CD4-positive, alpha-beta T cell treated with Interleukin-4 for 1 hour (primary cell): ENCODE results near the gene PDLIM1.
A peak's percentile ranks its signal among the peaks of the same experiment; 100 is the strongest.
"Not testable (repeated sequence)": the region's sequence is repeated elsewhere in the genome, so short reads cannot be mapped to it uniquely, and the experiment has no call there.

Experiments
- DNase-seq, 2 donors: peaks; one replicate each; pipeline ENCODE4 v3.0.0-alpha.2; 2020 to 2022

PDLIM1 gene

DNA sequence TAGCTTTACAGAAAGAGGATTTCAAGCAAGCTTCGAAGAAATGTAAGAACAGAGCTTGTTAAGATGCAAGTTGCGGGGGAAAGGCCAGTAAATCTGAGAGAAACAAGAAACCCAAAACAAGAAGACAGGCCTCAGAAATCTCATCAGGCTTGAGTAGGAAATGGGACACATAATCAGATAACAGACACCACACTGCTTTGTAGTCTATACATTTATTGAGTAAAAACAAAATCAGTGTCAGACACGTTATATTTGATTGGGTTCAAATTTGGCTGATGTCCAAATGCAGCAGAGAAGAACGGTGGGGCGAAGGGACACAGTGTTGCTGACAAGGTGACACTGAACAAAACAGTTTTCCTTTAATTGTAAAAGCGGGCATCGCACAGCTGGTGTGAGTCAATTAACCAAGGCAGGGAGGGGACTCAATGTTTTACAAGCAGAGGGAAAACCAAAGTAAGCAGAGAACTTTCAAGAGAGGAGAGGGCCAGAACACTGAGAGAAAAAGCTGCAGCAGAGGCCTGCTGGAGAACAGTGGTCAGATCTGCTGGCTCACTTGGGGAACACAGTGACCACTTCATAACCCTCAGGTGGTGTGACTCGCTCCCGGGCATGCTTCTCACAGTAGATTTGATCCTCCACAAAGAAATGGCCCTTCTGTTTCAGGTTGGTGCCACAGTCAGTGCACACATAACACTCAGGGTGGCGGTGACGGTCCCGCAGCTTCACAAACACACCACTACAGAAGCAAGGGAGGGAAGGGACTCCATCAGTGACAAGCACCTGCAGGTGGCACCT lies 53.2 kb downstream of the PDLIM1 start:
- no peak for DNase-seq

GRCh38 chr10:95236068-95236903 lies 54.5 kb downstream of the PDLIM1 start:
- DNase-seq, result no peak

GRCh38 chr10:95235676-95236067 lies 55.1 kb downstream of the PDLIM1 start:
- no peak for DNase-seq

GRCh38 chr10:95234951-95235350 lies 55.9 kb downstream of the PDLIM1 start:
- DNase-seq, result no peak

GRCh38 chr10:95233377-95234034 lies 57.3 kb downstream of the PDLIM1 start:
- no peak for DNase-seq

- DNase-seq, result peak; percentile 24 to 72
Observed at GRCh38 chr10:95230677-95231586, 59.9 kb downstream of the PDLIM1 start.

DNA sequence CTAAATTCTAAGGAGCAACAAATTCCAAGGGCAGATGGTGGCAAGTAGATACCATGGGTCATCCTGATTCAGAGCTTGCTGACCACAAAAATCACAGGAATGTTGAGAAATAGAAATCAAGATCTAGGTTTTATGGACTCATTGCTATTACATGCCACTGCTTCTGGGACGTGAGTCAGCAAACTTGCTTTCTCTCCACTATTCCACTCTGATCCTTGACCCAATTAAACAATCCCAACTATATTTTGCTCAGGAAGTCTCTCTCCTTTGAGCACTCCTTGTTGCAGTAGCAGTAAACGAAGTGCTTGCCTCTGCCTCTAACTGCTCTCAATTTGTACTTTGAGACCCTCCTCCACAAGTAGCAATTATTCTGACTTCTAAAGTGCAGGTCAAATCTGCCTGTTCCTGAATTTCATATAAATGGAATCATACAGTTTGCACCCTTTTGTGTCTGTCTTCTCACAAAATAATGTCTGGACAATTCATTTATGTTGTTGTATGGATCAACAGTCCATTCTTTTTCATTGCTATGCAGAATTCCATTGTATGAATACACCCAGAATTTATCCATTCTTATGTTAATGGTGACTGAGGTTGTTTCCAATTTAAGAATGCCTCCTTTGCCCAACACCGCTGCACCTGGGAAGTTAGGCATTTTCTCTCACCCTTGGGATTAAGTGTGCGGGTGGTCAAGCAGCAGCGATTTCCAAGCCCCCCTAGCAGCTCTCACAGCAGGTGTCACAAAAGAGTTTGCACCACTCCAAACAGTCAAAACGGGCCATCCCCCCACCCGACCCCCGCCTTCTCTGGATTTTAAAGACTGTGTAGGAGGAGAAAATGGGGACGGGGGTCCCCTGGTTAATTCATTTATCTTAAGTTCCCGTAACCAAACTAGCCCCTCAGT lies 60.8 kb downstream of the PDLIM1 start:
- DNase-seq, result no peak

DNA sequence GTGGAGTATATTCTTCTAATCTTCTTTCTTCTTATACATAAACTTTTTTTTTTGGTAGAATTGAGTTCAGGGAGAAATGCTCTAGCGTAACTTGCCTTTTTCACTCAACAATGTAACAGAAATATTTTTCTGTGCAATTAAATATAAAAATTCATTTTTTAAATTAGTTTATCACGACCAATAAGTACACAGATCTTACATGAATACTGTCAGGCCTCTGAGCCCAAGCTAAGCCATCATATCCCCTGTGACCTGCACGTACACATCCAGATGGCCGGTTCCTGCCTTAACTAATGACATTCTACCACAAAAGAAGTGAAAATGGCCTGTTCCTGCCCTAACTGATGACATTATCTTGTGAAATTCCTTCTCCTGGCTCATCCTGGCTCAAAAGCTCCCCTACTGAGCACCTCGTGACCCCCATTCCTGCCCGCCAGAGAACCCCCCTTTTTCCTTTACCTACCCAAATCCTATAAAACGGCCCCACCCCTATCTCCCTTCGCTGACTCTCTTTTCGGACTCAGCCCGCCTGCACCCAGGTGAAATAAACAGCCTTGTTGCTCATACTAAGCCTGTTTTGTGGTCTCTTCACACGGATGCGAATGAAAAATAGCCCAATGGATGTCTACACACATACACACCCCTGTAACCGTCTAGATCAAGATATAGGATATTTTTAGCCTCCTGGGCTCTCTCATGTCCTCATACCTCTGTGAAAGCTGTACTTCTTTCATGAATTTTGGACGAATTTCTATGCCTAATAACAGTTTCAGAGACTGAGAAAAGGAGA lies 61.7 kb downstream of the PDLIM1 start:
- DNase-seq, result not testable (repeated sequence)

GRCh38 chr10:95225136-95225535 lies 65.7 kb downstream of the PDLIM1 start:
- DNase-seq, result no peak

DNA sequence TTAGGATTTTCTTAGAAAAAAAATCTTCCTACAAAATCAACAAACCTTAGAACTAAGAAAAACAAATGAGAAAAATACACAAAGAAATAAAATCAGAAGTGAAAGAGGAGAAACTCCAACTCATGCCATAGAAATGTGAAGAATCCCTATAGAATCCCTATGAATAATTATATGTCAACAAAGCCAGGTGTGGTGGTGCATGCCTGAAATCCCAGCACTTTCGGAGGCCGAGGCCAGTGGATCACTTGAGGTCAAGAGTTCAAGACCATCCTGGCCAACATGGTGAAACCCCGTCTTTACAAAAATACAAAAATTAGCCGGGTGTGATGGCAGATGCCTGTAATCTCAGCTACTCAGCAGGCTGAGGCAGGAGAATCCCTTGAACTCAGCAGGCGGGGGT lies 69.7 kb downstream of the PDLIM1 start:
- DNase-seq, result no peak

GRCh38 chr10:95220539-95220938 lies 70.3 kb downstream of the PDLIM1 start:
- no peak for DNase-seq

DNA sequence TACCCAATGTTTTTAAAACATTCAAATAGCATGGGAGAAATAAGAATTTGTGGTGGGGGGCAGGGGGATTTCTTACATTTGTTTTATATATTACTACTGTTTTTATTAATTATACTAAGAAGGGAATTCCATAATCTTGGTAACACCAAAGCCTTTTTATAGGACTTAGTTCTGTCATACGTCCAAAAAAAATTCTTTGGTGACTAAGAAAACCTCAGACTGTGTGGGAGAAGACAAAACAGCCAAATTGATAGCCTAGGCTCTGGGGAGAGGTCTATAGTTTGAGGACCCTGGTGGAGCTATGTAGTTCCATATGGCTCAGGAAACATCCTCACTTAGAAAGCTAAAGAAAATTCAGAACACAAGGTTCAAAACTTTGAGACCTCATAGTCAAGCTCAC lies 73.3 kb downstream of the PDLIM1 start:
- DNase-seq, result no peak

DNA sequence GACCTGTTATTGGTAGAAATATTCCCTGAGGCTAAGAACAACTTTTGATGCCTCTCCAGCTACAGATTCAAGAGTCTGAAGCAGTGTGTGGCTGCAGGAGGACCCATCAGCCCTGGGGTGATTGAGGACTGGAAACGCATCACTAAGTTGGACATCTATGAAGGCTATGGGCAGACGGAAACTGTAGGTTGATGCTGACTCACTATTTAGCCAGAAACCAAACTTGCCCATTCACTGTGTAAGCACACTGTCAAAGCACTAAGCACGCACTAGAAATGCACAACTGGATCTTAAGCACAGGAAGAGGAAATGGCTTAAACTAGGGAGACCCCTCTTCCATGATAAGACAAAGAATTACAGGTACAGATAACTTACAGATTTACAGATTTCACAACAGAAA lies 76.0 kb downstream of the PDLIM1 start:
- DNase-seq, result no peak

GRCh38 chr10:95214369-95214768 lies 76.4 kb downstream of the PDLIM1 start:
- DNase-seq, result no peak

- DNase-seq, result no peak
Observed at GRCh38 chr10:95211606-95212279, 79.1 kb downstream of the PDLIM1 start.

GRCh38 chr10:95209509-95210127 lies 81.2 kb downstream of the PDLIM1 start:
- DNase-seq, result no peak

DNA sequence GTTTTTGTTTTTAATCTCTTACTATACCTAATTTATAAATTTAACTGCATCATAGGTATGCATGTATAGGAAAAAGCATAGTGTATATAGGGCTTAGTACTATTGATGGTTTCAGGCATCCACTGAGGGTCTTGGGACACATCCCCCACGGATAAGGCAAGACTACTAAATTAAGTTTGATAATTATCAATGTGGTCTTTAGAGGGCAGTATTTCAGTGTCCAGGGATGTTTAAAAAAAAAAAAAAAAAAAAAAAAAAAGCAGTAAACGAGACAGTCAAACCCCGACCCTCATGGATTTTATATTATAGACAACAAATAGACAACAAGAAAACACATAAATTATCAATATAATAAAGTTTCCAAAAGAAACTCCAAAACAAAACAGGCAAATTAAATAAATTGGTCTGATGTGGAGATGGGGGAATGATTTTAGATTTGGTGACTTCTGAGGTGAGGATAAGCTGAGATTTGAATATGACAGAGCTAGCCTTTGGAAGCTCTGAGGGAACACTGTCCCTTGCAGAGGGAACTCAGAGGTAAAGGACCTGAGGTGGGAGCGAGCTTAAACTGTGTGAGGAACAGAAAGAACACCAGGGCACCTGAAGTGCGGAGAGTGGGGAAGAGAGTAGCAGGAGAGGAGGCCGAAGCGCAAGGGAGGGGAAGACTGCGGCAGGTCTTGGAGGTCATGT lies 82.0 kb downstream of the PDLIM1 start:
- no peak for DNase-seq

GRCh38 chr10:95202865-95203264 lies 87.9 kb downstream of the PDLIM1 start:
- not testable (repeated sequence) for DNase-seq

- DNase-seq, result no peak
Observed at GRCh38 chr10:95201736-95202135, 89.1 kb downstream of the PDLIM1 start.
